GM18867 (cell line): Measurements from ENCODE around the gene TPK1.
"Not testable (repeated sequence)": the region's sequence is repeated elsewhere in the genome, so short reads cannot be mapped to it uniquely, and the experiment has no call there.

Experiments used
- ATAC-seq: cut with Tn5 transposase; IDR thresholded peaks from one replicate; pipeline ENCODE4 v1.9.1; 2021; ENCODE audit warnings: mild to moderate bottlenecking, moderate library complexity; ENCODE audit not compliant: unreplicated experiment

Gene TPK1

DNA sequence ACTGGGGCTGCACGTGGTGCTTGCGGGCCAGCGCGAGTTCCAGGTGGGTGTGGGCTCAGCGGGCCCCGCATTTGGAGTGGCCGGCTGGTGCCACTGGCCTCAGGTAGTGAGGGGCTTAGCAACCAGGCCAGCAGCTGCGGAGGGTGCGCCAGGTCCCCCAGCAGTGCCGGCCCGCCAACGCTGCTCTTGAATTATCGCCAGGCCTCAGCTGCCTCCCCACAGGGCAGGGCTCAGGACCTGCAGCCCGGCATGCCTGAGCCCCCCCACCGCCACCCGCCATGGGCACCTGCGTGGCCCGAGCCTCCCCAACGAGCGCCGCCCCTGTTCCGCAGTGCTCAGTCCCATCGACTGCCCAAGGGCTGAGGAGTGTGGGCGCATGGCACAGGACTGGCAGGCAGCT is 185.4 kb downstream of the TPK1 start:
- no peak for ATAC-seq

DNA sequence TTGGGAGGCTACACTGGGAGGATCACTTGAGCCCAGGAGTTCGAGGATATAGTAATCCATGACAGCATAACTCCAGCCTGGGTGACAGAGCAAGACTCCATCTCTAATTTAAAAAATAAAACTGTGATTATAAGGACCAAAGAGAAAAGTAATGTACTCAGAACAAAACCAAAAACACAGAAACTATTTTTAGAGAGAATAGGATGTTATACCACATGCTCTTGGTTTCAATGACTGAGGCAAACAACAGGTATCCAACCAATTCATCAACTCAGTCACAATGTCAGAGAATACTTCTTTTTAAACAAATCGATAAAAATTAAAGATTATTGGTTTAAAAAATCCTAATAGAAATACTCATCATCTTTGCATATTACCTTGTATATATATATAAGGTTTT is 186.7 kb downstream of the TPK1 start:
- ATAC-seq: peak; percentile 85

DNA sequence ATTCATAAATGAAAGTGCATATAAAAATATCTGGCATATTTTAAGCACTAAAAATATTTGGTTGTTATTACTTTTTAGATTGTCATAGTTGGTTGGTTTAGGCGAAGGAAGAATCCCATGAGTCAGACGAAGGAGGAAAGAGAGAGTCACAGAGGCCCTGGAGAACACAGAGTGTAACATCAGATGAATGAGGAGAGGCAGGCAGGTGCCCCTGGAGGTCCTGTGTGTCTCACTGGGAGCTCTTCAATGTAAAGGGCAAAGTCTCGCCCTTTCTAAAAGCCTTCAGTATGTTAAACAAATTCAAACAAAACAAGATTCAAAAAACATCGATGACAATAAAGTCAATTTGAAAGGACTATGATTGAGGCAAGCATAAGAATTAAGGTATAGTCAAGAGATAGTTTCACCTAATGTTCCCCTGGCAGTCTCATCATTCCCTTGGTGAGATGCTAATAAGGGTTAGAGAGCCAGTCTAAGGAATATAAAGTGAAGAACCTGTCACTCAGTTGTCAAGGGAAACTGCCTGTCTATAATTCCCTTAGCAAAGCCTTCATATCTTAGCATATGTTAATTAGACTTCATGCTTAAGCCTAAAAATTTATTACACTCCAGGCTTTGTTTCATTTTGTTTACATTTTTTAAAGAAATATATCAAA is 194.3 kb downstream of the TPK1 start:
- ATAC-seq: no peak

DNA sequence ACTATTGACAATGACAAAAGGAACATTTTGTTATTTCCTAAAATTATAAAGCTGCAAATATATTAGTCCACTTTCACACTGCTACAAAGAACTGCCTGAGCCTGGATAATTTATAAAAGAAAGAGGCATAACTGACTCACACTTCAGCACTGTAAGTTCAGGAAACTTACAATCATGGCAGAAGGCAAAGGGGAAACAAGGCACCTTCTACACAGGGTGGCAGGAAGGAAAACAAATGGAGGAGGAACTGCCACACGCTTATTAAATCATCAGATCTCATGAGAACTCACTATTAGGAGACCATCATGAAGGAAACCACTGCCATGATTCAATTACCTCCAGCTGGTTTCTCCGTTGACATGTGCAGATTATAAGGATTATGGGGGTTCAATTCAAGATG is 203.1 kb downstream of the TPK1 start:
- no peak for ATAC-seq

DNA sequence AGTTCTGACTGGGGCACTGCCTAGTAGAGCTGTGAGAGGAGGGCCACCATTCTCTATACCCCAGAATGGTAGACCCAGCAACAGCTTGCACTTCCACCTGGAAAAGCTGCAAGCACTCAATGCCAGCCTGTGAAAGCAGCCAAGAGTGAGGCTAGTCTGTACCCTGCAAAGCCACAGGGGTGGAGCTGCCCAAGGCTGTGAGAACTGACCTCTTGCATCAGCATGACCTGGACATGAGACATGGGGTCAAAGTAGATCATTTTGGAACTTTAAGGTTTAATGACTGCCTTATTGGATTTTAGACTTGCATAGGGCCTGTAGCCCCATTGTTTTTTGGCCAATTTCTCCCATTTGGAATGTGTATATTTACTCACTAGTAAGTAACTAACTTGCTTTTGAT is 206.3 kb downstream of the TPK1 start:
- ATAC-seq: no peak

DNA sequence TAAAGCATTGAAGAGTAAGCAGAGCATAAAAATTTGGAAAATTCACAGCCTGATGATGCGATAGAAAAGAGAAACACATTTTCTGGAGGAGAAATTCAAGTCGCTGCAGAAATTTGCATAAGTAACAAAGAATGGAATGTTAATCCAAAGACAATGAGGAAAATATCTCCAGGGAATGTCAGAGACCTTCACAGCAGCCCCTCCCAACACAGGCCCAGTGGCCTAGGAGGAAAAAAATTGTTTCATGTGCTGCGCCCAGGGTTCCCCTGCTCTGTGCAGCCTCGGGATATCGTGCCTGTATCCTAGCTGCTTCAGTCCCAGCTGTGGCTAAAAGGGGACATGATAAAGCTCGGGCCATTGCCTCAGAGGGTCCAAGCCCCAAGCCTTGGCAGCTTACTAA is 206.8 kb downstream of the TPK1 start:
- ATAC-seq: no peak

DNA sequence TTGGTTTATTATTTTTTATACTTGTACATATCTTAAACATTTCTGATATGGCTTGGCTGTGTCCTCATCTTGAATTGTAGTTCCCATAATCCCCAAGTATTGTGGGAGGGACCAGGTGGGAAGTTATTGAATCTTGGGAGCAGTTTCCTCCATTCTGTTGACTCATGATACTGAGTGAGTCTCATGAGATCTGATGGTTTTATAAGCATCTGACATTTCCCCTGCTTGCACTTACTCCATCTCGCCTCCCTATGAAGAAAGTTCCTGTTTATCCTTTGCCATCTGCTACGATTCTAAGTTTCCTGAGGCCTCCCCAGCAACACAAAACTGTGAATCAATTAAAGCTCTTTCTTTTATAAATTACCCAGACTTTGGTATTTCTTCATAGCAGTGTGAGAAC is 207.7 kb downstream of the TPK1 start:
- ATAC-seq: no peak

DNA sequence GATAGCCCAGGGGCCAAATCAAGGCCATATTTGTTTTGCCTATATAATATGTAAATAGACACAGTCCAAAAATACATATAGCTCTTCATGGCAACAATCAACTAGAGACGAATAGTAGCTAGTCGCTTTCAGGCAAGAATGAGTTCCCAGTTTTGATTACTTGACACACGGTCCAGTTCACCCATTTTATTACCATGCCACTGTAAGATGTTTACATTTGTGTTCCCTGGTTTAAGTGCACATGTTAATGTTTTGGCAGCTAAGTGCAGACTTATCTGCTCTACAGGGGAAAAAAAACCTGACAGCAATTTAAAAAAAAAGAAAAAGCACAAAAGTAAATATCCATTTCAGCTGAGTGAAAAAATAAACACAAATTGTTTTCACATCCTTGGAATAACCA is 213.1 kb downstream of the TPK1 start:
- ATAC-seq: no peak

DNA sequence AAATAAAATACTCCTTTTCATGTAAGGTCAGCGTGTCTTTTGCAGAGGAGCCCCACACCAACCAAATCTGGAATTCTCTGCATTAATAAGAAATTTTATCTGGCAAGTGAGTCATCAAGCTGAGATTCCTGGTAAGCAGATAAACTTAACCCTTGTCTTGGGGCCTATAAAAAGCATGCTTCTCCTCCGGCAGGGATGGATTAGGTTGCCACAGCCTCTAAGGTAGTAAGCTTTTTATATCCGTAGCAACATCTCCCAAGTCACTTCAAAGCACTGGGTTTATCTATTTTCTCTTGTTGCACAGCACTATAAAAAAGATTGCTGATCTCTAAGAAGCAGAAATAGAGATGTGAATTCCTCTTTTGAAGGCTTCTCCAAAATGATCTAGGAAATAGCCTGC is 229.6 kb downstream of the TPK1 start:
- no peak for ATAC-seq

DNA sequence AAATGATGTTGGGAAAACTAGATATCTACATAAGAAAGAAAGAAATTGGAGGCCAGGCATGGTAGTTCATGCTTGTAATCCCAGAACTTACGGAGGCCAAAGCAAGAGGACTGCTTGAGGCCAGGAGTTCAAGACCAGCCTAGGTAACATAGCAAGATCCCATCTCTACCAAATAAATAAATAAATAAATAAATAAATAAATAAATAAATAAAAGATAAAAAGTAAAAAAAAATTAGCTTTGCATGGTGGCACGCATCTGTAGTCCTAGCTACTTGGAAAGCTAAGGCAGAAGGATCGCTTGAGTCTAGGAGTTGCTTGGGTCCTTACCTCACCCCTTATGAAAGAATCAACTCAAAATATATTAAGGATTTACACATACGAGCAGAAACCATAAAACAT is 238.9 kb downstream of the TPK1 start:
- no peak for ATAC-seq

DNA sequence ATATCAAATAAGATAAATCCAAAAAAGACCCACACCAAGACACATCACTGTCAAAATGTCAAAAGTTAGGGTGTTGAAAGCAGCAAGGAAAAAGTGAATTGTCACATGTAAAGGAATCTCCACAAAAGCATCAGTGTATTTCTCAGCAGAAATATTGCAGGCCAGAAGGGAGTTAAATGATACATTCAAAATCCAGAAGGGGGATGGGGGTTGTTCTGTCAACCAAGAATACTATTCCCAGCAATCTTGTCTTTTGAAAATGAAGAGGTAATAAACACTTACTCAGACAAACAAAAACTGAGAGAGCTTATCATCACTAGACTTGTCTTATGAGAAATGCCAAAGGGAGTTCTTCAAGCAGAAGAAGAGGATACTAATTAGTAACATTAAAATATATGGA is 241.3 kb downstream of the TPK1 start:
- no peak for ATAC-seq

DNA sequence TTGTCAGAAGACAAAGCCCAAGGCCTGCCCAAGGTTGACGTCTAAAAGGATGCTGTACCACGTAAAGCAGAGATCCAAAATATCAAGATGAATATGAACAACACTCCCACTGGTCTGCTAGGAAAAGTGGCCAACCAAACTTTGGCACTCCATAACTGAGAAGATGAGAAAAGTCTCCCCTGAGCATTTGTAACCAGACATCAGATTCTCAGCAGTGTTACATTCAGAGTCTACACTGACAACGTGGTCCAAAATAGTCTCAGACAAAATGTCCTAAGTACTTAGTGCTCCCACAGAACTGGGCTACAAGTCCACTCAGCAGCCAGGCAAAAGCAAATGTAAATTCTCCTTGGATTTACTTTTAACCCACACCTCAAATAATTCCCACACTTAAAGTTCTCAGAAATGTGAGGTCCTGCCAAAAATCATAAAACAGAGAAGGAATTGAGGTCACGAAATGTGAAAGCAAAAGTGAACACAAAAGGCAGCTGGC is 247.2 kb downstream of the TPK1 start:
- no peak for ATAC-seq

DNA sequence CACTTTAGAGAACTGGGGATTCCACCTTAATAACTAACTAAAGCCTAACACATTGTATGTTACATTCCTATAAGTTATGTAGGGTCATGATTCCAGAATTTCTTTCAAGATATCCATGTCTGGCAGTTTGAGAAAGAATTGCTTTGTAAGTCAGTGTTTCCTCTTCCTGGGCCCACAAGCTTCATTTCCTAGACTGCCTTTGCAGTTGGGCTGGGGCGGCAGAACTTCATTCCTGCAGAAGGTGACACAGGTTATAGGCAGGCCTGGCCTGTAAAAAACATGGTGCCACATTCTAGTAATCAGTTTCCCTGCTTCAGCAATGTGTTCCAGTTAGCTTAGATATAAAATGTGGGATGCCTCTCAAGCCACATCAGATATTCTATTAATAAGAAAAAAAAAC is 248.2 kb downstream of the TPK1 start:
- ATAC-seq: no peak

DNA sequence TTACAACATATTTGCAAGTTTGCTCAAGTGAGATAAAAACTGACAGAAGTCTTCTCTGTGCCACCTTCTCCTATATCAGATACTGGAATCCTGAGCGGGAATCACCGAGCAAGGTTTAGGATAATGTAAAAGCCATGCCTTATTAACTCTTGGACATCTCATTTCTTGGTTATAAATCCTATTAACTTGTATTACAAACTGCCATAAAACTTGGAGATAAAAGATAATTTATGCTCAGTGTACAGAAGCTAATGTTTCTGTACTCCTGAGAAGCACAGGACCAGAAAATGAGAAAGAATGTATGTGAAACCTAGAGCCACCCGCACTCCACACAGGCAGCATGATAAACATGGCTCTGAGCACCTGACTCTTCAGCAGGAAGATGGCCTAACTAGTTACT is 251.1 kb downstream of the TPK1 start:
- no peak for ATAC-seq

DNA sequence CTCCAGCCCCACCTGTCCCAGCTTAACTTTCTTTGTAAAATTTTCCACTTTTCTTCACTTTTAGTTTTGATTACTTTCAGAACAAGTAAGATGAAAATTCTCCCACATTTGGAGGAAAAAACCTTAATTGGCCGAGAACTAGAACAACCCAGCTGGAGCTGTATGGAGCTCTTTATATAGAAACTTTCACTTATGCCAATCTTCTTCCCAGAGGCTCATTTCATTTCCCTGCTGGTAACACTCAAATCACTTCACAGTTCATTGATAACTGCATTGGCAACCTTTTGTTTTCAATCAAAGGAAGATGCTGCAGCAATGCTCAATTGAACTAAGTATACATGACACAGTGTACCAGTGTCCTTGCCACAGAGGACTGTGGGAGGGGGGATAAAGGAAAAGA is 256.2 kb downstream of the TPK1 start:
- no peak for ATAC-seq

DNA sequence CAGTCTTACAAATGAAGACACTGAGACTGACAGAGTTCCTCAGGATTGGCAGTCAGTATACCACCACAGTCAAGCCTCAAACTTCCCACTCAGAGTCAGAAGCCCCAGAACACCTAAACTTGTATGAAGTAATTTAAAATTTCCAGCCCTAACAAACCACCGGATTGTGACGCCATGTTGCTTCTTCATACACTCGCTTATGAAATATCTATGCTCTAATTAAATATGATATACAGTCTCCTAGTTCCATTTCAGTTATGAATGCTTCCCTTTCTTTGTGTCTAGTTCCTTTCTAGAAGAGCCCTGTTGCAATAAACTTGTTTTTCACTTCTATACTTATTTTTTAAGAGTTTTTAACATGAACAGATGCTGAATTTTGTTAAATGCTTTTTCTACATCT is 260.4 kb downstream of the TPK1 start:
- ATAC-seq: no peak

DNA sequence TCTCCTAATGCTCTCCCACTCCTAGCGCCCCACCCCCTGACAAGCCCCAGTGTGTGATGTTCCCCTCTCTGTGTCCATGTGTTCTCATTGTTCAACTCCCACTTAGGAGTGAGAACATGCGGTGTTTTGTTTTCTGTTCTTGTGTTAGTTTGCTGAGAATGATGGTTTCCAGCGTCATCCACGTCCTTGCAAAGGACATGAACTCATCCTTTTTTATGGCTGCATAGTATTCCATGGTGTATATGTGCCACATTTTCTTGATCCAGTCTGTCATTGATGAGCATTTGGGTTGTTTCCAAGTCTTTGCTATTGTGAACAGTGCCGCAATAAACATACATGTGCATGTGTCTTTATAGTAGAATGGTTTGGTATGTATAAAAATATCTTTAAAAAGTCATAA is 261.1 kb downstream of the TPK1 start:
- ATAC-seq: not testable (repeated sequence)

DNA sequence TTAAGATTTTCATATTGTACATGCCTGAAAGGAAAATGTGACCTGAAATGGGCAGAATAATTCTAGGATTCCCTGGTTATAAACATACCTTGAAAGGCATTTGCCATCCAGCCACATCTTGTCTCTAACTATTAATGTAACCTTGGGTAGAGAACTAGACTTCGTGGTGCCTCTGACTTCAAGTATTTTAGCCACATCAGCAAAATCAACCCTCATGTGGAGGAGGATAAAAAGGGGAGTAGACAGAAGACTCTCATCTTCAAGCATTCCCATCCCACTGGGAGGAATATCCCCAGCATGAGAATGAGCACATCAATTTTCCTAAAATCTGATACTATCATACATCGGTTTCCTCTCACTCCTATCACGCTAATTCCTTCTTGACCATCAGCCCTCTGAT is 267.6 kb downstream of the TPK1 start:
- ATAC-seq: no peak

DNA sequence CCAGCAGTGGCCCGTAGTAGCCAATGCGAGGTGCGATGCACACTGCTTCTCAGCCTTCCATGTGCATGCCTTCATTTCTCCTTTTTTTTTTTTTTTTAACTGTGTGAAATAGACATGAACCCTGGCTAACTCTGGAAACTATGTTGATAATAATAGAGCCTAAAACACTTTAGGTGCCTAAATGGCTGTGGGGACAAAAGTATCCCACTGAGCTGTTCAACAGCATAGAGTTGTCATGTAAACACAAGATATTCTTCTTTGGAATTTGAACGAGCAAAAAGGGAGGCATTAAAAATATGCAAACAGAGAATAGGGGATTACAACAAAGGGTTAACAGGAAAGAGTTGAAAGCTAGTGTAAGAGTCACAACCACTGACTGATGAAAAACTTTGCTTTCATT is 270.3 kb downstream of the TPK1 start:
- ATAC-seq: no peak

DNA sequence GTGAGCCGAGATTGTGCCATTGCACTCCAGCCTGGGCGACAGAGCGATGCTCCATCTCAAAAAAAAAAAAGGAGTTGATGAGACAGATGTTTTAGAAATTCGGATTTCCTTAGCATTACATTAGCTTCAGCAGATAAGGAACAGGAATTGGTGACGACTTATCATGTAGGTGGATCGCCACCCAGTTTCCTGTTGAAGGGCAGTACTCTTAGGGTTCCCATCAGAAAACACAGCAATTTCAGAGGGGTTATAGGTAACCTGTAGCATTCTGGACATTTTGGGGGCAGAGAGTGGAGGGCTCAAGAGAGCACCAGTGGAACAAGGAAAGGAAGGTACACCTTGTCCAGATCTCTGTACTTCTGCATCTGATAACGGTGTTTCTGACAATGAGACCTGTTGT is 286.0 kb downstream of the TPK1 start:
- no peak for ATAC-seq

DNA sequence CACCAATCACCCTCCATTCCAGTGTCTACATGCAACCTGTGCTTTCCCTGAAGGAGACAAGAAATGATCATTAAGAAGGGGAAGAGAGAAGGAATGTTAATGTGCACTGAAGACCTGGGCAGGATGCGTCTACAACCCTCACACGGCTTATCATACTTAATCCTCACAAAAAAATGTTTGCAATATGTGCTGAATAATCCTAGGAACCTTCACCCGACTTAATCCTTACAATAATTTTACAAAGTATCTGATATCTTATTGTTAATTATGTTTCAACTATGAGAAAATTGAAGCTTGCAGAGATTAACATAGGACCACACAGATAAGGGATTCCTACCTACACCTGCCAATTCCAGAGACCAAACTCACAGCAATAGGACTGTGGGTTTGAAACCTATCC is 287.3 kb downstream of the TPK1 start:
- ATAC-seq: no peak

DNA sequence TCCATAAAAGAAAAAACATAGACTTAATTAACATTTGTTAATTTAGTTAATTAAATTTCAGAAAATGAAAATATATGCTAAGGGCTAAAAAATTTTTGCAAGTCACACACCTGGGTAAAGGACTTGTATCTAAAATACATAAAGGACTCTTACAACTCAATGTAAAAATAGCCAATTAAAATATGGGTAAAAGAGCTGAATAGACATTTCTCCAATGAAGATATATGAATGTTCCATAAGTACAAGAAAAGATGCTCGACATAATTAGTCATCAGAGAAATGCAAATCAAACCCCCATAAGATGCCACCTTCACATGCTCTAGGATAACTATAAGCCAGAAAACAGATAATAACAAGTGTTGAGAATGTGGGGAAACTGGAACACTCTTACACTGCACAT is 288.0 kb downstream of the TPK1 start:
- no peak for ATAC-seq

DNA sequence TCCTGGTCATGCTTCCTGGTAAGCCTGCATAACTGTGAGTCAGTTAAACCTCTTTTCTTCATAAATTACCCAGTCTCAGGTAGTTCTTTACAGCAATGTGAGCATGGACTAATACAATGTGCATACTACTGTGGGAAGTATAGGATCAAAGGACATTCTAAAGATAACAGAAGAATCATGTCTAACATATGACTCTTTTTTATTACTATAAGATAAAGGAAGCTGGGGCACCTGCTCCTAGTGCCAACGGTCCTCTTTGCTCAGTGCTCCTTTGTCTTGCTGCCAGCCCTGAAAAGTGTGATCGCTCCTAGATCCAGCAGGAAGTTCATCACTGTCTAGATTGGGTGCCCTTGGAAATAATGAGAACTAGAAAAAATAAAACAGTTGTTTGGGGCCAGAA is 289.1 kb downstream of the TPK1 start:
- no peak for ATAC-seq
